HG02943 (cell line): ENCODE measurements around the gene MAG.

Experiments used
- ATAC-seq: cut with Tn5 transposase; IDR thresholded peaks from one replicate; pipeline ENCODE4 v1.9.1; 2021; ENCODE audit warnings: mild to moderate bottlenecking, low read depth, moderate library complexity; ENCODE audit not compliant: unreplicated experiment

MAG gene

GRCh38 chr19:35265126-35265899, 26.6 kb upstream of the MAG start:
- ATAC-seq = no peak

- ATAC-seq = no peak
Observed at GRCh38 chr19:35265900-35266519, 26.0 kb upstream of the MAG start.

DNA sequence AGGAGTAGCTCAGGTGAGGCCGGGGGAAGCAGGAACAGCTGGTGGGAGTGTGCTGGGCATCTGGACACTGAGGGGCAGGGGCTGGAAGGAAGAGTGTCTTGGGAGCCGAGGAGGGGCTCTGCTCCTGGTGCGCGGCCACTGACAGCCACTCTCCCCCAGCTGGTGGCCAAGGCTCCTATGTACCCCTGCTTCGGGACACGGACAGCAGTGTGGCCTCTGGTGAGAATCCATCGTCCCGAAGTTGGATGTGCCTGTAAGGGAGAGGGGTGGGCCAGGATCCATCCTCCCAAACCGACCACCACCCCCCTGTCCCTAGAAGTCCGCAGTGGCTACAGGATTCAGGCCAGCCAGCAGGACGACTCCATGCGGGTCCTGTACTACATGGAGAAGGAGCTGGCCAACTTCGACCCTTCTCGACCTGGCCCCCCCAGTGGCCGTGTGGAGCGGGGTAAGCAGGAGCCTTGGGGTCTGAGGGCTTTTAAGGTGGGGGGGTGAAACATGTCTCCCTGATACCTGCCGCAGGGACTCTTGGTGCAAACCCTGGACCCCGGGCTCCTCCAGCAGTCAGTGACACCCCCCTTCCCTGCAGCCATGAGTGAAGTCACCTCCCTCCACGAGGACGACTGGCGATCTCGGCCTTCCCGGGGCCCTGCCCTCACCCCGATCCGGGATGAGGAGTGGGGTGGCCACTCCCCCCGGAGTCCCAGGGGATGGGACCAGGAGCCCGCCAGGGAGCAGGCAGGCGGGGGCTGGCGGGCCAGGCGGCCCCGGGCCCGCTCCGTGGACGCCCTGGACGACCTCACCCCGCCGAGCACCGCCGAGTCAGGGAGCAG, 25.2 kb upstream of the MAG start:
- ATAC-seq = no peak

- no peak for ATAC-seq
Observed at GRCh38 chr19:35267353-35267817, 24.6 kb upstream of the MAG start.

GRCh38 chr19:35267818-35268535, 24.0 kb upstream of the MAG start:
- no peak for ATAC-seq

GRCh38 chr19:35268536-35269437, 23.2 kb upstream of the MAG start, which contains the start of gene USF2:
USF2 (plus strand) TSS chr19:35268962; CDS start chr19:35269102, 140 bp downstream.
- no peak for ATAC-seq

DNA sequence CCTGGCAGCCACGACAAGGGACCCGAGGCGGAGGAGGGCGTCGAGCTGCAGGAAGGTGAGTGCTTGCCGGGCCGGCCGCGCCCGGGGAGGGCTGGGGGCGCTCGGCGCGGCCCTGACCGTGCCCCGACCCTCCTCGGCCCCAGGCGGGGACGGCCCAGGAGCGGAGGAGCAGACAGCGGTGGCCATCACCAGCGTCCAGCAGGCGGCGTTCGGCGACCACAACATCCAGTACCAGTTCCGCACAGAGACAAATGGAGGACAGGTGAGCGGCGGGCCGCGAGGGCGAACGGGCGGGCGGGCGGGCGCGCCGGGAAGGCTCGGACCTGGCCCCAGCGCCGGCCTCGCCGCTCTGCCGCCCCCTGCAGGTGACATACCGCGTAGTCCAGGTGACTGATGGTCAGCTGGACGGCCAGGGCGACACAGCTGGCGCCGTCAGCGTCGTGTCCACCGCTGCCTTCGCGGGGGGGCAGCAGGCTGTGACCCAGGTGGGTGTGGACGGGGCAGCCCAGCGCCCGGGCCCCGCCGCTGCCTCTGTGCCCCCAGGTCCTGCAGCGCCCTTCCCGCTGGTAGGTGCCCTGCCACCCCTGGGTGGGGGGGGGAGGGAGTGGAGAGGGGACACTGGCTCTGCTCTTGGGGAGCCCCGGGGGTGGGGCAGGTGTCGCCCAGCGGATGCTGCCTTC, 22.4 kb upstream of the MAG start:
- no peak for ATAC-seq

GRCh38 chr19:35270381-35270811, 21.6 kb upstream of the MAG start:
- ATAC-seq = no peak

DNA sequence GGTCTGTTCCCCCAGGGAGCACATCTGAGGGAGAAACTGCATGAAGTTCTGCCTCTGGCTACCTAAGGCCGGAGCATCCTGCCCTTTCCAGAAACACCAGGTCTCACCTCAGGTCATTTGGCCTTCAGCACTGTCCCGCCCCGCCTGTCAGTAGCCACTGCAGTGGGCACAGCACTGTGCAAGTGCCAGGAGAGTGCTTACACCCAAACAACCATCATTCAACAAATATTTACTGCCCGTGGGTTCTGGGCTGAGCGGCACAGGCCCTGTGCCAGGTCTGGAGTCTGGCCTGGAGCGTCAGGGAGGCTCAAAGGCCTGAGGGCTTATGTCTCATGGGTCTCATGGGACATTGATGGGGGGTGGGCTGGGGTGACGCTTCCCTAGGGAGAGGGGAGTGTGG, 20.4 kb upstream of the MAG start:
- ATAC-seq = no peak

DNA sequence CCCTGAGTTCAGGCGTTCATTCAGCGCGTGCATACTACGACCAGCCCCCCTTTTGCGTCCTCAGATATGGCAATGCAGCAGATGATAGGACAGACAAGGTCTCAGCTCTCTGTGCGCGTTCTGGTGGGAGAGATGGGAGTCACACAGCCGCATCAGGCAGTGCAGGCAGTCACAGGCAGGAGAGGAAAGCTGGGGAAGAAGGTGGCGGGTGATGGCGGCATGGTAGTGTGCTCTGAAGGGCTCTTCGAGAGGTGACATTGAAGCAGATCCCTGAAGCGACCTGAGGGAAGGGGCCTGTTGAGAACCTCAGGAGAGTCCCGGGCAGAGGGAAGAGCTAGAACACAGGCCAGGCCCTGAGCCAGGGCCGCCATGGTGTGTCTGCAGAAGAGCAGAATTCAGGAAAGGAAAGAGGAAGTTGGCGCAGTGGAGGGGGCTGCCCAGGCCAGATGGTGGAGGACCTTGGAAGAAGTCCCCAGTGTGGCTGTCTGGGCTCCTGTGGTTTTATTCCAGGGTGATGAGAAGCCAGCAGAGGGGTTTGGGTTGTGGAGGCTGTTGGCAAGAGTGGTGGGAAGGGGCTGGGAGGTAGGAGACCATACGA, 19.7 kb upstream of the MAG start:
- ATAC-seq = no peak

GRCh38 chr19:35272954-35273649, 18.9 kb upstream of the MAG start:
- no peak for ATAC-seq

GRCh38 chr19:35273686-35274259, 18.2 kb upstream of the MAG start:
- ATAC-seq = no peak

DNA sequence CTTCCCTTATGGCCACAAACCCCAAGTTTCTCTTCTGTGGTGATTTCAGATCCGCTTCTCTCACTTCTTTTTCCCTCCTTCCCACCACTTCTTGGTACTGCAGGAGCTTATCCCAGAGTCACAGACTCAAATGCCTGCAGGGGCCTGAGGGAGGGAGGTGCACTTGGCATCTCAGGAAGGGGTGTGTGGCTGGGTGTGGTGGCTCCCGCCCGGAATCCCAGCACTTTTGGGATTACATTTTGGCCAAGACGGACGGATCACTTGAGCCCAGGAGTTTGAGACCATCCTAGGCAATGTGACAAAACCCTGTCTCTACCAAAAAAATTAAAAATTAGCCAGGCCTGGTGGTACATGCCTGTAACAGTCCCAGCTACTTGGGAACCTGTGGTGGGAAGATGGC, 17.6 kb upstream of the MAG start:
- ATAC-seq = no peak

- no peak for ATAC-seq
Observed at GRCh38 chr19:35276706-35277281, 15.2 kb upstream of the MAG start.

GRCh38 chr19:35278578-35279284, 13.2 kb upstream of the MAG start:
- no peak for ATAC-seq

- no peak for ATAC-seq
Observed at GRCh38 chr19:35279374-35279773, 12.6 kb upstream of the MAG start.
